Measurements from ENCODE around the gene EGFL7. TPM values are rescaled to one million over a fixed set of nuclear protein-coding genes. Genes with fewer than 3 reads are reported as not detected.

EGFL7 gene
- total RNA-seq, 6 experiments from 2014 or later: 26.7 to 54.2 (median 45.8) TPM

- intact Hi-C loops (cut with DNase I): no loop called here
- H3K4me1 ChIP-seq: peaks cover 0 to 73% (median 38%) of the 10 kb centered on the region in 4 donors
- H3K4me3 ChIP-seq: no peak overlapping the region
- TF ChIP-seq, protein P1, sequence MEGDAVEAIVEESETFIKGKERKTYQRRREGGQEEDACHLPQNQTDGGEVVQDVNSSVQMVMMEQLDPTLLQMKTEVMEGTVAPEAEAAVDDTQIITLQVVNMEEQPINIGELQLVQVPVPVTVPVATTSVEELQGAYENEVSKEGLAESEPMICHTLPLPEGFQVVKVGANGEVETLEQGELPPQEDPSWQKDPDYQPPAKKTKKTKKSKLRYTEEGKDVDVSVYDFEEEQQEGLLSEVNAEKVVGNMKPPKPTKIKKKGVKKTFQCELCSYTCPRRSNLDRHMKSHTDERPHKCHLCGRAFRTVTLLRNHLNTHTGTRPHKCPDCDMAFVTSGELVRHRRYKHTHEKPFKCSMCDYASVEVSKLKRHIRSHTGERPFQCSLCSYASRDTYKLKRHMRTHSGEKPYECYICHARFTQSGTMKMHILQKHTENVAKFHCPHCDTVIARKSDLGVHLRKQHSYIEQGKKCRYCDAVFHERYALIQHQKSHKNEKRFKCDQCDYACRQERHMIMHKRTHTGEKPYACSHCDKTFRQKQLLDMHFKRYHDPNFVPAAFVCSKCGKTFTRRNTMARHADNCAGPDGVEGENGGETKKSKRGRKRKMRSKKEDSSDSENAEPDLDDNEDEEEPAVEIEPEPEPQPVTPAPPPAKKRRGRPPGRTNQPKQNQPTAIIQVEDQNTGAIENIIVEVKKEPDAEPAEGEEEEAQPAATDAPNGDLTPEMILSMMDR (IDR thresholded peaks at IDR 0.05): no peak
- no peaks in the 10 kb centered on the region for H3K9me3 ChIP-seq
- no CpG with 5 or more reads among the region's 10 CpGs for WGBS (ENCODE audit: insufficient coverage, low coverage, low lambda C conversion rate, missing lambda C conversion rate)
- no peaks in the 10 kb centered on the region for H3K27me3 ChIP-seq
- peak; percentile 83 to 92 (median 92) for DNase-seq
- ATAC-seq: peak; percentile 48 to 57 (median 50)
- peak overlapping the region; percentile 29 to 71 (median 54) for H3K27ac ChIP-seq
- H3K36me3 ChIP-seq: no peaks in the 10 kb centered on the region
Measured at GRCh38 chr9:136695435-136695895, 32.7 kb downstream of the EGFL7 start.

DNA sequence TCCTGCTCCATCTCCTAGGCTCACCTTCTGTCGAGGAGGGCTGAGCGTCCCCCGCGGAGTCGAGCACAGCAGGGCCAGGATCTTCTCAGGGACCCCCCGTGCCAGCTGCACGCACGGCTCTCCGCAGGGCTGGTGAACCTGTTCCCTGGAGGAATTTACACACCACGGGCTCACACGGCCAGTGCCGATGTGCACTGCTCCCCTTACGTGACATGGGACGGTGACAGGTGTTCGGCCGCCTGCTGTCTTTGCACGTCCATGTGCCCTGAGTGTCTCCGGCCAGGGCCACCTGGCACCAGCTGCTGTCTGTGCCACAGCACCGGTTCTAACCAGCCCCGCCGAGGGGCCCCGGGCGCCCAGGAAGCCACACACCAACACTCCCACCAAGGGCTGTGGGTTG, 33.2 kb downstream of the EGFL7 start:
- Histone ChIP-seq H3K4me1 (peaks cover 0 to 68% (median 35%) of the 10 kb centered on the region in 4 donors), H3K9me3 (no peaks in the 10 kb centered on the region), H3K36me3 (no peaks in the 10 kb centered on the region), H3K27me3 (no peaks in the 10 kb centered on the region), H3K27ac (peak overlapping the region in 2 of 3 donors; percentile 26 to 71), H3K4me3 (no peak overlapping the region)
- ATAC-seq (peak; percentile 2 to 18 (median 6)), DNase-seq (peak; percentile 70 to 81 (median 79))
- WGBS (ENCODE audit: insufficient coverage, low coverage, low lambda C conversion rate, missing lambda C conversion rate): 48% methylated on average over 5 of the region's 23 CpGs
- no peak for TF ChIP-seq POLR2A (IDR thresholded peaks at IDR 0.05)
- TF ChIP-seq, protein P1 (IDR thresholded peaks at IDR 0.05): no peak
- intact Hi-C loops (cut with DNase I): no loop called here

DNA sequence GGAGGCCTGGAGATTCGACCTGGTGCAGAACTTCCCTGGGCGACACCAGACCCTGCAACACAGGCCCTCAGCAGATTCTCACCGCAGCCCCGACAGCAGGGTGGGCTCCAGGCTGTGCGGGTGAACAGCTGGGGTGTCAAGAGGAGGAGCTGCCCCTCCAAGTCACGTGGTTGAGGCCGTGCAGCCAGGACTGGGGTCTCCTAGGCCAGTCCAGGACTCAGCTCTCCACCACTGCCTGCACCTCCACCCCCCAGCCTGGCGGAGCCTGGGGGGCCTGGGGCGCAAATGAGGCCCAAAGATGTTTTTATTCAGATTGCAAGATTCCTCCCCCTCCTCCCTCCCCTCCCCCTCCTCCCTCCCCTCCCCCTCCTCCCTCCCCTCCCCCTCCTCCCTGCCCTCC, 33.8 kb downstream of the EGFL7 start:
- no CpG with 5 or more reads among the region's 9 CpGs for WGBS (ENCODE audit: insufficient coverage, low coverage, low lambda C conversion rate, missing lambda C conversion rate)
- intact Hi-C loops (cut with DNase I): no loop called here
- Histone ChIP-seq H3K9me3 (no peaks in the 10 kb centered on the region), H3K36me3 (no peaks in the 10 kb centered on the region), H3K27ac (peak overlapping the region in 2 of 3 donors; percentile 26 to 71), H3K4me1 (peaks cover 0 to 63% (median 33%) of the 10 kb centered on the region in 4 donors), H3K27me3 (no peaks in the 10 kb centered on the region), H3K4me3 (no peak overlapping the region)
- no peak for TF ChIP-seq POLR2A (IDR thresholded peaks at IDR 0.05)
- TF ChIP-seq, protein P1 (IDR thresholded peaks at IDR 0.05): no peak
- ATAC-seq: no peak
- no peak for DNase-seq

- DNase-seq (peak; percentile 60 to 84 (median 84)), ATAC-seq (peak; percentile 8 to 60 (median 17))
- no peak for TF ChIP-seq POLR2A (IDR thresholded peaks at IDR 0.05)
- TF ChIP-seq, protein P1 (IDR thresholded peaks at IDR 0.05): no peak
- Histone ChIP-seq H3K4me1 (peaks cover 0 to 60% (median 32%) of the 10 kb centered on the region in 4 donors), H3K4me3 (peak overlapping the region in 2 of 3 donors; percentile 34 to 43), H3K36me3 (no peaks in the 10 kb centered on the region), H3K27ac (peak overlapping the region; percentile 47 to 76 (median 56)), H3K9me3 (no peaks in the 10 kb centered on the region), H3K27me3 (no peaks in the 10 kb centered on the region)
- 9% methylated on average over 9 of the region's 23 CpGs for WGBS (ENCODE audit: insufficient coverage, low coverage, low lambda C conversion rate, missing lambda C conversion rate)
- intact Hi-C loops (cut with DNase I): no loop called here
Measured at GRCh38 chr9:136697146-136697820, 34.6 kb downstream of the EGFL7 start.

Data from right lobe of liver (tissue), 6 donors.